ENCODE data around the gene APP.
"Not testable (repeated sequence)": the region's sequence is repeated elsewhere in the genome, so short reads cannot be mapped to it uniquely, and the experiment has no call there.

APP gene

GRCh38 chr21:25931765-25932164, 238.8 kb downstream of the APP start:
- DNase-seq = no peak

- DNase-seq = no peak
Measured at GRCh38 chr21:25929856-25930520, 240.6 kb downstream of the APP start.

GRCh38 chr21:25927195-25927880, 243.2 kb downstream of the APP start:
- DNase-seq = no peak

GRCh38 chr21:25925936-25926335, 244.6 kb downstream of the APP start:
- DNase-seq = no peak

GRCh38 chr21:25925064-25925800, 245.3 kb downstream of the APP start:
- no peak for DNase-seq

- not testable (repeated sequence) for DNase-seq
Measured at GRCh38 chr21:25918152-25918551, 252.4 kb downstream of the APP start.

- DNase-seq = no peak
Measured at GRCh38 chr21:25916226-25916625, 254.3 kb downstream of the APP start.

GRCh38 chr21:25913479-25913878, 257.1 kb downstream of the APP start:
- no peak for DNase-seq

- no peak for DNase-seq
Measured at GRCh38 chr21:25912402-25912746, 258.2 kb downstream of the APP start.

GRCh38 chr21:25911730-25912401, 258.7 kb downstream of the APP start:
- DNase-seq = no peak

GRCh38 chr21:25910809-25911208, 259.8 kb downstream of the APP start:
- DNase-seq = no peak

- DNase-seq = no peak
Measured at GRCh38 chr21:25909341-25909740, 261.2 kb downstream of the APP start.

GRCh38 chr21:25908495-25908894, 262.1 kb downstream of the APP start:
- no peak for DNase-seq

GRCh38 chr21:25907573-25908275, 262.8 kb downstream of the APP start:
- no peak for DNase-seq

- DNase-seq = no peak
Measured at GRCh38 chr21:25906587-25906986, 264.0 kb downstream of the APP start.

GRCh38 chr21:25905126-25905525, 265.4 kb downstream of the APP start:
- no peak for DNase-seq

- DNase-seq = no peak
Measured at GRCh38 chr21:25904044-25904695, 266.4 kb downstream of the APP start.

- DNase-seq = no peak
Measured at GRCh38 chr21:25903607-25904006, 267.0 kb downstream of the APP start.

GRCh38 chr21:25901330-25901979, 269.1 kb downstream of the APP start:
- no peak for DNase-seq

- DNase-seq = no peak
Measured at GRCh38 chr21:25898671-25899070, 271.9 kb downstream of the APP start.

- DNase-seq = no peak
Measured at GRCh38 chr21:25897383-25897782, 273.2 kb downstream of the APP start.

All from activated CD4-positive, alpha-beta T cell treated with anti-CD3 and anti-CD28 coated beads for 1 hour (primary cell).